ENCODE results near the gene GALNT2. TPM values are rescaled to one million over a fixed set of nuclear protein-coding genes. Genes with fewer than 3 reads are reported as not detected.
A peak's percentile ranks its signal among the peaks of the same experiment; 100 is the strongest.

Gene GALNT2
- total RNA-seq, 1 experiment from 2014 or later: 141 TPM

GRCh38 chr1:230156536-230156935 lies 89.5 kb downstream of the GALNT2 start:
- Mint-ChIP-seq H3K27ac (ENCODE audit: unreplicated experiment) (no peak overlapping the region), H3K27me3 (ENCODE audit: unreplicated experiment) (no peaks in the 10 kb centered on the region), H3K4me1 (ENCODE audit: low read depth, unreplicated experiment) (peaks cover 36% of the 10 kb centered on the region), H3K36me3 (ENCODE audit: insufficient read depth, unreplicated experiment) (no peaks in the 10 kb centered on the region), H3K4me3 (ENCODE audit: low read depth, unreplicated experiment) (no peak overlapping the region), H3K9me3 (ENCODE audit: low read depth, unreplicated experiment) (no peaks in the 10 kb centered on the region)
- TF ChIP-seq CTCF (IDR thresholded peaks at IDR 0.05; ENCODE audit: unreplicated experiment): no peak
- DNase-seq: no peak
- CTCF ChIA-PET: no interaction called here
- intact Hi-C loops (cut with micrococcal nuclease; ENCODE audit: unreplicated experiment): no loop called here
- BruUV-seq (replicated peaks): no TSS peak

GRCh38 chr1:230157420-230158390 lies 90.7 kb downstream of the GALNT2 start:
- no peak for TF ChIP-seq CTCF (IDR thresholded peaks at IDR 0.05; ENCODE audit: unreplicated experiment)
- CTCF ChIA-PET: interaction anchor here (1.2 kb wide), 1 partner anchor 9 kb away, joined by 3 read pairs; no protein-coding TSS in a partner anchor
- H3K27ac Mint-ChIP-seq (ENCODE audit: unreplicated experiment): peak overlapping the region; percentile 31
- no TSS peak for BruUV-seq (replicated peaks)
- no peaks in the 10 kb centered on the region for H3K9me3 Mint-ChIP-seq (ENCODE audit: low read depth, unreplicated experiment)
- H3K36me3 Mint-ChIP-seq (ENCODE audit: insufficient read depth, unreplicated experiment): no peaks in the 10 kb centered on the region
- intact Hi-C loops (cut with micrococcal nuclease; ENCODE audit: unreplicated experiment): no loop called here
- no peak overlapping the region for H3K4me3 Mint-ChIP-seq (ENCODE audit: low read depth, unreplicated experiment)
- DNase-seq: peak; percentile 11
- peaks cover 36% of the 10 kb centered on the region for H3K4me1 Mint-ChIP-seq (ENCODE audit: low read depth, unreplicated experiment)
- H3K27me3 Mint-ChIP-seq (ENCODE audit: unreplicated experiment): no peaks in the 10 kb centered on the region

- Mint-ChIP-seq H3K9me3 (ENCODE audit: low read depth, unreplicated experiment) (no peaks in the 10 kb centered on the region), H3K4me3 (ENCODE audit: low read depth, unreplicated experiment) (peak overlapping the region; percentile 4), H3K27me3 (ENCODE audit: unreplicated experiment) (no peaks in the 10 kb centered on the region), H3K4me1 (ENCODE audit: low read depth, unreplicated experiment) (peaks cover 36% of the 10 kb centered on the region), H3K27ac (ENCODE audit: unreplicated experiment) (peak overlapping the region; percentile 31), H3K36me3 (ENCODE audit: insufficient read depth, unreplicated experiment) (no peaks in the 10 kb centered on the region)
- no TSS peak for BruUV-seq (replicated peaks)
- peak; percentile 45 for DNase-seq
- CTCF ChIA-PET: interaction anchor here (1.2 kb wide), 1 partner anchor 8 kb away, joined by 3 read pairs; no protein-coding TSS in a partner anchor
- no peak for TF ChIP-seq CTCF (IDR thresholded peaks at IDR 0.05; ENCODE audit: unreplicated experiment)
- intact Hi-C loops (cut with micrococcal nuclease; ENCODE audit: unreplicated experiment): no loop called here
Measured at GRCh38 chr1:230158415-230159291, 91.6 kb downstream of the GALNT2 start.

GRCh38 chr1:230159580-230159979 lies 92.5 kb downstream of the GALNT2 start:
- H3K4me1 Mint-ChIP-seq (ENCODE audit: low read depth, unreplicated experiment): peaks cover 36% of the 10 kb centered on the region
- no peaks in the 10 kb centered on the region for H3K9me3 Mint-ChIP-seq (ENCODE audit: low read depth, unreplicated experiment)
- intact Hi-C loops (cut with micrococcal nuclease; ENCODE audit: unreplicated experiment): no loop called here
- no peaks in the 10 kb centered on the region for H3K36me3 Mint-ChIP-seq (ENCODE audit: insufficient read depth, unreplicated experiment)
- no peak overlapping the region for H3K27ac Mint-ChIP-seq (ENCODE audit: unreplicated experiment)
- H3K27me3 Mint-ChIP-seq (ENCODE audit: unreplicated experiment): no peaks in the 10 kb centered on the region
- no peak for TF ChIP-seq CTCF (IDR thresholded peaks at IDR 0.05; ENCODE audit: unreplicated experiment)
- no TSS peak for BruUV-seq (replicated peaks)
- no peak for DNase-seq
- no peak overlapping the region for H3K4me3 Mint-ChIP-seq (ENCODE audit: low read depth, unreplicated experiment)
- CTCF ChIA-PET: no interaction called here

Measured in Calu3 (cell line).